HUES6 (cell line): ENCODE data around the gene NDE1.
"Not testable (repeated sequence)": the region's sequence is repeated elsewhere in the genome, so short reads cannot be mapped to it uniquely, and the experiment has no call there.

Experiments
- H3K27ac ChIP-seq: 2 replicates; pipeline ENCODE4 v1.7.0; 2013; ENCODE audit warnings: low read depth, mild to moderate bottlenecking, low read length, inconsistent platforms
- H3K27me3 ChIP-seq: 2 replicates; pipeline ENCODE4 v1.6.1; 2013; ENCODE audit warnings: low read length; ENCODE audit not compliant: control insufficient read depth, insufficient read depth
- H3K36me3 ChIP-seq: 2 replicates; pipeline ENCODE4 v1.6.1; 2013; ENCODE audit warnings: low read length; ENCODE audit not compliant: control insufficient read depth, insufficient read depth
- H3K4me1 ChIP-seq: 2 replicates; pipeline ENCODE4 v1.6.1; 2013; ENCODE audit warnings: low read length; ENCODE audit not compliant: control insufficient read depth, insufficient read depth
- H3K4me3 ChIP-seq: 2 replicates; pipeline ENCODE4 v1.5.1; 2013; ENCODE audit warnings: low read depth, low read length
- H3K9ac ChIP-seq: one replicate; pipeline ENCODE4 v1.6.1; 2013; ENCODE audit warnings: mild to moderate bottlenecking, low read length
- H3K9me3 ChIP-seq: 2 replicates; pipeline ENCODE4 v1.6.1; 2013; ENCODE audit warnings: low read depth, low read length; ENCODE audit not compliant: control insufficient read depth, insufficient read depth

Gene NDE1

GRCh38 chr16:15650019-15650697 is at the start of gene NDE1:
Gene NDE1, plus strand, starts transcription at chr16:15650245. Its CDS starts 14,534 bp downstream, at chr16:15664779.
- Histone ChIP-seq H3K27me3 (no peaks in the 10 kb centered on the region), H3K27ac (no peak within 1 kb of the TSS), H3K4me3 (peak within 1 kb of the TSS; percentile 84), H3K36me3 (peaks cover 5% of the 10 kb centered on the region; the same call in 1 of the 2 replicates), H3K9me3 (no peaks in the 10 kb centered on the region), H3K9ac (peak within 1 kb of the TSS; percentile 75), H3K4me1 (no peaks in the 10 kb centered on the region)

- Histone ChIP-seq H3K27me3 (no peaks in the 10 kb centered on the region), H3K4me3 (no peak overlapping the region), H3K36me3 (peaks cover 93% of the 10 kb centered on the region), H3K4me1 (peaks cover 3% of the 10 kb centered on the region), H3K27ac (no peak overlapping the region), H3K9me3 (no peaks in the 10 kb centered on the region), H3K9ac (no peak overlapping the region)
Observed at GRCh38 chr16:15601212-15601879, 48.7 kb upstream of the NDE1 start.

GRCh38 chr16:15602285-15603044 is 47.6 kb upstream of the NDE1 start:
- peaks cover 3% of the 10 kb centered on the region for H3K4me1 ChIP-seq
- H3K9ac ChIP-seq, result no peak overlapping the region
- peaks cover 92% of the 10 kb centered on the region for H3K36me3 ChIP-seq
- H3K27me3 ChIP-seq, result no peaks in the 10 kb centered on the region
- H3K27ac ChIP-seq, result no peak overlapping the region
- no peak overlapping the region for H3K4me3 ChIP-seq
- H3K9me3 ChIP-seq, result no peaks in the 10 kb centered on the region

GRCh38 chr16:15604460-15605440 is 45.3 kb upstream of the NDE1 start:
- peaks cover 93% of the 10 kb centered on the region for H3K36me3 ChIP-seq
- no peak overlapping the region for H3K4me3 ChIP-seq
- H3K9ac ChIP-seq, result no peak overlapping the region
- no peak overlapping the region for H3K27ac ChIP-seq
- H3K9me3 ChIP-seq, result no peaks in the 10 kb centered on the region
- no peaks in the 10 kb centered on the region for H3K27me3 ChIP-seq
- H3K4me1 ChIP-seq, result peaks cover 3% of the 10 kb centered on the region

- Histone ChIP-seq H3K4me3 (no peak overlapping the region), H3K36me3 (peaks cover 95% of the 10 kb centered on the region), H3K27me3 (no peaks in the 10 kb centered on the region), H3K27ac (no peak overlapping the region), H3K4me1 (peaks cover 3% of the 10 kb centered on the region), H3K9me3 (no peaks in the 10 kb centered on the region), H3K9ac (no peak overlapping the region)
Observed at GRCh38 chr16:15605839-15606517, 44.1 kb upstream of the NDE1 start.

- no peaks in the 10 kb centered on the region for H3K4me1 ChIP-seq
- no peaks in the 10 kb centered on the region for H3K27me3 ChIP-seq
- no peaks in the 10 kb centered on the region for H3K9me3 ChIP-seq
- H3K27ac ChIP-seq, result no peak overlapping the region
- peaks cover 92% of the 10 kb centered on the region for H3K36me3 ChIP-seq
- H3K9ac ChIP-seq, result no peak overlapping the region
- no peak overlapping the region for H3K4me3 ChIP-seq
Observed at GRCh38 chr16:15606518-15607220, 43.4 kb upstream of the NDE1 start.

- not testable (repeated sequence) for H3K9me3 ChIP-seq, H3K9ac ChIP-seq, H3K27ac ChIP-seq, H3K27me3 ChIP-seq, H3K4me1 ChIP-seq, H3K4me3 ChIP-seq
- H3K36me3 ChIP-seq, result peaks cover 93% of the 10 kb centered on the region
Observed at GRCh38 chr16:15607221-15607699, 42.8 kb upstream of the NDE1 start.

- no peaks in the 10 kb centered on the region for H3K4me1 ChIP-seq
- H3K36me3 ChIP-seq, result peaks cover 93% of the 10 kb centered on the region
- no peak overlapping the region for H3K27ac ChIP-seq
- no peak overlapping the region for H3K9ac ChIP-seq
- H3K27me3 ChIP-seq, result no peaks in the 10 kb centered on the region
- H3K9me3 ChIP-seq, result no peaks in the 10 kb centered on the region
- H3K4me3 ChIP-seq, result no peak overlapping the region
Observed at GRCh38 chr16:15607700-15608396, 42.2 kb upstream of the NDE1 start.

- Histone ChIP-seq H3K27ac (no peak overlapping the region), H3K4me1 (no peaks in the 10 kb centered on the region), H3K9me3 (no peaks in the 10 kb centered on the region), H3K36me3 (peaks cover 90% of the 10 kb centered on the region), H3K9ac (no peak overlapping the region), H3K27me3 (no peaks in the 10 kb centered on the region), H3K4me3 (no peak overlapping the region)
Observed at GRCh38 chr16:15608398-15609285, 41.4 kb upstream of the NDE1 start.
